Measurements from ENCODE around the gene HS6ST1.
A peak's percentile ranks its signal among the peaks of the same experiment; 100 is the strongest.
"Not testable (repeated sequence)": the region's sequence is repeated elsewhere in the genome, so short reads cannot be mapped to it uniquely, and the experiment has no call there.

HS6ST1 gene

DNA sequence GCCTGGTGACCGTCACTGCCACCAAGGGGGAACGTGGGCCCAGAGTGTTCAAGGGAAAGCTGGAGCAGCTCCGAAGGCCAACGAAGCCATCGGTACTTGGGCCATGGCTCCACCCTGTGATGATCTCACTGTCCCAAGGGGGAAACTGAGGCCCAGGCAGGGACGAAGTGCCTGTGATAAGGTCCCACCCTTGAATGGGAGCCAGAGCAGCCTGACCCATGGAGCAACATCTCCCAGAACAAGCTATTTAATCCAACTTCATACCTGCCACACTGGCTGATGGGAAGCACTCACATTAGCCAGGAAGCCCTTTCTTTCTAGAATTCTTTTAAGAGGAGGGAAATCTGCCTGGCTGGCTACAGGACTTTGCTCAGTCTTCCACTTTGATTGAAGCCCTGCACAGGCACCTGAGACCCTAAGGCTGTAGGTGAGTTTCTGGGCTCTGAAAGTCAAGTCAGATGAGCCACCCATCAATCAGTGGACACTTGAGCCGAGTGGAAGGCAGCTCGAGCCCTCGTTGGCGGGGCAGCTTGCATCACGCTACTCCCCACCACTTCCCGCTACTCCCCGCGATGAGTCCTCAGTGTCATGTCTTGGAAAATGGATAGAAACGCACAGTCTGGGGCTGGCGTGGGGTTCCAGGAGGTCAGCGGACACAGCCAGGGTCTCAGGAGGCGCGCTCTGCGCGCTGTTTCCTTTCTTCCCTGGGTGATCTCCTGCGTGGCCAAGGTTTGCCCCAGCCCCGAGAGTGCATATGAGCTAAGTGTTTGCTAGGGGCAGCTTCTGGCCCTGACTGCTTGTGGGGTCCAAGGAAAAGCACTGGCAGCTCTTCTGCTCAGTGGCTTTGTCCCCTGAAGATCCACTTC is 2.5 kb upstream of the HS6ST1 start:
- no peak for DNase-seq

DNA sequence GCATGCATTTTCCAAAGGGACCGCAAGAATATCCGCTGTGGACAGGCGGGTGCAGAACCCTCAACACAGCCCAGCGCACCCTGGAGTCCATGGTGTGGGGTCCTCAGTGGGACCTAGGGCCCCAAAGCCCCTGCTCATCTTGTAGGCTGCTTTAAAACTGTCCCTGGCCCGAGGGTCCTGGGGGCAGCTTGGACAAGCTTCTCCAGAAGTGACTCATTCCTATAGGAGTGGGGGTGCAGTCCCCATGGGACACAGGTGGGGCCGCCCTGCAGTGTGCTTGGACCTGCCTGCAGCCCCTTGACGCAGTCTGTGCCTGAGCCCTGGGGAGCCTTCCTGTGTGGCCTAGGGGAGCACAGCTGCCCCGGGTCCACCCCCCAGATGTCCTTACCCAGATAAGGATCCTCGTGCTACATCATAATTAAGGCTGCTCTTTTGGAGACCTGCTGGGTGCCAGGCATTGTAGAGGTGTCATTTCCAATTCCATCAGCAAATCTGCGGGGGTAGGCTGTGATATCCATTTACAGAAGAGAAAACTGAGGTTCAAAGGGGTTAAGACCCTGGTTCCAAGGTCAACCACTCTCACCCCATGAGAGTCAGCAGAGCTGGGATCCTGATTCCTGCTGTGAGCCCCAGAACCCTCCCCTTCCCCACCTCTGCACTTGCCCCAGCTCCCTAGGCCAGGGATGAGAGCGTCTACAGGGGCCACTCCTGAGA is 1.7 kb upstream of the HS6ST1 start:
- DNase-seq: no peak

DNA sequence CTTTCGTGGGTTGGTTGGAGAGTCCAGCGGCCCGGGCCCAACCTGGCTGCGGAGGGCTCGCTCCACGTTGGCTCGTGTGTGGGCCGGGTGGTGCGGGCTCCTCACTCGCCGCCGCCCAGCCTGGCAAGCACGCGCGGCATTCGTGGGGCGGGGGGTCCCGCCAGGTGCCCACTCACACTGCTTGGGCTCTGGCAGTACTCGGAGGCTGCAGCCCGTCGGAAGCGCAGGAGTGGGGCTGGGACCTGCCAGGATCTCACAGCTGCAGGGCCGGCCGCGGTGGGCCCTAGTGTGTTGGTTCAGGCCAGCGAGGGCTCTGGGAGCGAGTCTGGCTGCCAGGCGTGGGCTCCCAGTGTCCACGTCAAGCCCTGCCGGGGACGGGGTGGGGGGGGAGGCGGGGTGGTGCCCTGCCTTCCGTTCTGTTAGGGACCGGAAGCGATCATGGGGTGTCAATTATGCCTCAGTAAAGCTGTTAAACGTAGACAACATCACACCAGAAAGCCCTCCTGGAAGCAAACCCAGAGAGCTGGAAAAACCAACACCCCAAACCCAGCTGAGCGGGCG is 1.0 kb upstream of the HS6ST1 start:
- no peak for DNase-seq

DNA sequence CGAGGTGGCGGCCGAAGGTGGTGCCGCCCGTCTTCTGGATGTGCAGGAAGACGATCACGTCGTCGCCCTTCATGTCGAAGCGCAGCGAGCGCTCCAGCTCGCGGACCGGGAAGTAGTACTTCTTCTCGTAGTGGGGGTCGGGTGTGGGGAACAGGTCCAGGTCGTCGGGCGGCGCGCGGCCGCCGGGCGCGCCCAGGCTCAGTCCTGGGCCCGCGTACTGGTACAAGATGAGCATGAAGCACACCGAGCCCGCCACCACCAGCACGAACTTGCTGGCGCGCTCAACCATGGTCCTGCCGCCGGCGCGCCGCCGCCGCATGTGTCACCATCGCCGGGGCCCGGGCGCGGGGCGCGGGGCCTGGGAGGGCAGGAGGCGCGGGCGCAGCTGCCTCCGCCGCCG is 423 bp downstream of the HS6ST1 start:
- peak in 2 of 3 donors; percentile 32 to 46 for DNase-seq

GRCh38 chr2:128317899-128318225 is 806 bp downstream of the HS6ST1 start:
- DNase-seq: not testable (repeated sequence)

- peak; percentile 36 to 41 (median 38) for DNase-seq
Measured at GRCh38 chr2:128317181-128317898, 1.3 kb downstream of the HS6ST1 start.

DNA sequence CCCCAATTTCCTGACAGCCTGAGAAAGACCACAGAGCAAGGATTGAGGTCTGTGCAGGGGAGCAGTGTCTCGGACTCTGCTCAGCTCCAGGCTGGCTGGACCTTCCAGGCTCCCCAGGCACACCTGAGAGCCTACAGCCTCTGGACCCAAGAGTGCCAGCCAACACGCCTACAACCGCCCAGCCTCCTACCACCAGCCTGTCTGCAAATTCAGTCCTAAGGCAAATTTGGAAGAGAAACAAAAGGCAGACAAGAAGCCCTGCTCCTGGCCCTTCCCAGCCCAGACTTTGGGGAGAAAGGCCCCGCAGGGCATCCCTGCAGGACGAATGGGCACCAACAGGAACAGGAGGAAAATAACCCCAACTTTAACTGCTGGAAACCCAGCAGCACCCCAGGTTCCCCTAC is 1.9 kb downstream of the HS6ST1 start:
- no peak for DNase-seq

DNA sequence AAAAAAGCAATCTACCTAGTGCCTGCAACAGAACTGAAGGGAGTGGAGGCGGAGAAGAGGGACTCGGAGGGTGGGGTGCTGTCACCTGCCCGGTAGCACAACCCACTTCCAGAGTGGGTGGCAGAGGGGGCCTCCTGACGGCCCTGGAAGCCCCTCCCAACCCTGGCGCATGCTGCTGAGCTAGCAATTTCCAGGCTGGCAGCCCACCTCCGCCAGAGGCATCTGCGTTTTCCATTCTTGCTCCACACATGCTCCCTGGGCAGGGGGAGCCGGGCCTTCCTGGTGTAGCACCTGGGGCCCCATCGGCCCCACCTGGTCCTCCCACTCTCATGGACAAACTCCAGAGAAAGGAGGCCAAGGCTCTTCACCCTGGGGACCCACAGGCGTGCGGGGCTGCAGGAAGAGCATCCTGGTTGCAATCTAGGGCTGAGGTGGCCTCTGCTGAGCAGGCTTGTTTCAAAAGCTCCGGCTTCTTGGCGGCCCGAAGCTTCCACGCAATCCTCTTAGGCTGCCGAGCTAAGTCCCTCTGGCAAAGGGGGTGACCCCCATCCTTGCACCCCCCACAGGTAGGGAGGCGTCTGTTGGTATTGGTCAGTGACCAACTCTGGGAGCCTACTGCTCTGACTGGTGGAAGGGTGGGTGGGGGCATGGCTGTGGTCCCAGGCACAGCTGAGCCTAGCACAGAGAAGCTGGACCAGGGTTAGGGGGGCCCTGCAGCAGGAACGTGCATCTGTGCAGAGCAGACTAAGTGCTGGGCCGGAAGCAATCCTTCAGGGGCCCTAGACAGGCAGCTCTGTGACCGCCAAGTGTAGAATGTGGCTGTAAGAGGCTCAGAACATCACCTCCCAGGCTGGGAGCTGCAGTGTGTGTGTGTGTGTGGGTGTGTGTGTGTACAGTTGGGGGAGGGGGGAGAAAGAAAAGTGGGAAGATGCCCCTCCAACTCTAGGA is 2.6 kb downstream of the HS6ST1 start:
- DNase-seq: no peak

- DNase-seq: no peak
Measured at GRCh38 chr2:128315122-128315828, 3.4 kb downstream of the HS6ST1 start.

DNA sequence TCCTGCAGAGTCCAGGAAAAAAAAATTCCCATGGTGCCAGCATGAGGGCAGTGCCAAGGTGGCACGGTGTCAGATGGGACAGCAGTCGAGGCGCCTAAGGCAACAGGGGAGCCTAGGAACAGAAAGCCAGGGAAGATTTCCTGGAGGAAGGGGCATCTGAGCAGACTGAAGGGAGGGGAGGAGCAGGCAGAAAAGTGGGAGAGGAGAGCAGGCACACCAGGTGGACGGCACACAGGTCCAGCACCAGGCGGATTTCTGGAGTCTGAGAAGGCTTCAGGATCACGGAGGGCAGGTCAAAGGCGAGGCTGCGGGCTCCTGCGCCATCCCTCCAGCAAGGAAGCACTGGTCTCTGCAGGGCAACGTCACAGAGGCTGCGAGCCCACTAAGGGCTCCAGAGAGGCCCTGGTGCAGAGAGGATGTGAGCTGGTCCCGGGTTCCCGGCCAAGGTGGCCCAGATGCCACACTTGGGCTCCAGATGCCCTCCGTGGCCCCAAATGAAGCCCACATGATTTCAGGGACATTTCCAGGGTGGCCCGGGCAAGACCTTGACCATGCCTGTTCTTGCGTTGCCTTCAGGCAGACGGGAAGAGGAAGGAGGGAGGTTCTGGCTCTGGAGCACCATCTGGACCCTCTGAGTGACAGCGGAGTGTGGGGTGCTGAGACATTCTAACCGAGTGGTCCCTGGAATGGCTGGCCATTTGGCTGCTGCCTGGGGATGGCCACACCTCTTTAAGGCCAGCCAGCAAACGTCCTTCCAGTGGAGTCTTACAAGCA is 4.1 kb downstream of the HS6ST1 start:
- DNase-seq: no peak

- DNase-seq: no peak
Measured at GRCh38 chr2:128313931-128314347, 4.7 kb downstream of the HS6ST1 start.

GRCh38 chr2:128313091-128313836 is 5.4 kb downstream of the HS6ST1 start:
- no peak for DNase-seq

- no peak for DNase-seq
Measured at GRCh38 chr2:128312411-128312810, 6.3 kb downstream of the HS6ST1 start.

GRCh38 chr2:128311755-128312341 is 6.8 kb downstream of the HS6ST1 start:
- no peak for DNase-seq

- DNase-seq: no peak
Measured at GRCh38 chr2:128311216-128311754, 7.4 kb downstream of the HS6ST1 start.

DNA sequence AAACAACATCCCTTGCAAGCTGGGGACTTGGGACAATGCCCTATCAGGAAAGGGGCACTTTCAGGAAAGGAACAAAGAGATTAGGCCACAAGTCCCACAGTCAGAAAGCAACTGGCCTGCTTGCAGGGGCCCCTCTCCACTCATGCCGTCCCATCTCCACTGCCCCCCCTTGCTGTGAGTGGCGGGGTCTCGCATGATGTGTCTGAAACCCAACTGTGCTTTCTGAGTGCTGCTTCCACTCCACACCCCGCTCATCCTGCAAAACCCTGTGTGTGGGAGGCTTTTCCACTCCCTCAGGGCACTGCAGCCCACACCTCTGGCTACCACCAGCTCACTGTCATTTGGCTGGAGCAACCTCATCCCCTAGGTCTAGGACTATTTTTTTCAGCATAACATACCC is 7.9 kb downstream of the HS6ST1 start:
- no peak for DNase-seq

DNA sequence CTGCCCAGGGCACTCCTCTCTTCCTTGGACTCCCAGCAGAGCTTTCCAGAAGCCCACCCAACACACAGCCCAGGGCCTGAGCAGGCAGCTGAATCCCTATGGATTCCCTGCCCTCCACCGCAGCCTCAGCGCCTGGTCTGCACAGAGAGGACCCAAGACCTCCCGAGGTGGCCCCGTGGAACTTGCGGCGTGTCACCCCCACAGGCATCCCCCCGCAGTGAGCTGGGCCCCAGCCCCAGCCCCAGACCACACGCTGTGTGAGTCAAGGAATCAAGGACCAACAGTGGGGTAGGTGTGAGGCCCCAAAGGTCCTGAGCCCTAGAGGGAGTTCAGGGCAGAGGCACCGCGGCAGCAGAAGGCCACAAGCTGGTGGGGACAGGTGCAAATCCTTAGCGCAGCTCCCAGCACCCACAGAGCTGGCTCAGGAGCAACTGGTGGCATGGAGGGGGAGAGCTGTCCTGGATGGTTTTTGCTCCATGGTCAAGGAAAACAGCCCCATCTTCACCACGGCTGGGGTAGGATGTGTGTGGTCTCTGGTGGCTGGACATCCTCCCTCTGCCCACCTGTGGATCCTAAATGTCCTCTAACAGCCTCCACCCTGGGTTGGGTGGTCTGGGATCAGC is 8.5 kb downstream of the HS6ST1 start:
- no peak for DNase-seq

GRCh38 chr2:128309280-128310093 is 9.2 kb downstream of the HS6ST1 start:
- DNase-seq: no peak
